Astrocyte (in vitro differentiated cells and primary cell): Measurements from ENCODE around the gene RAPGEF4. TPM values are rescaled to one million over a fixed set of nuclear protein-coding genes. Genes with fewer than 3 reads are reported as not detected.

Experiments
- DNase-seq: peaks from one replicate; pipeline ENCODE4 v3.0.0-alpha.2; 2010; ENCODE audit warnings: low read depth
- FAIRE-seq: peaks from 2 replicates; lab custom pipeline; 2011; peaks lifted over from hg19 to GRCh38; lab: Jason Lieb, UNC
- H2AFZ ChIP-seq: 2 replicates; pipeline ENCODE4 v1.6.0; 2012; ENCODE audit warnings: low read depth, low read length, inconsistent platforms
- H3K27ac ChIP-seq: 2 replicates; pipeline ENCODE4 v1.5.1; 2011; ENCODE audit warnings: low read depth, low read length, inconsistent platforms
- H3K27me3 ChIP-seq: 2 replicates; pipeline ENCODE4 v1.6.0; 2011; ENCODE audit warnings: low read length, inconsistent platforms; ENCODE audit not compliant: insufficient read depth
- H3K36me3 ChIP-seq: 2 replicates; pipeline ENCODE4 v1.5.1; 2011; ENCODE audit warnings: low read length, inconsistent platforms; ENCODE audit not compliant: insufficient read depth
- H3K4me1 ChIP-seq: 2 replicates; pipeline ENCODE4 v1.5.1; 2011; ENCODE audit warnings: low read length, inconsistent platforms; ENCODE audit not compliant: insufficient read depth
- H3K4me2 ChIP-seq: 2 replicates; pipeline ENCODE4 v1.6.0; 2012; ENCODE audit warnings: low read length, inconsistent platforms
- H3K4me3 ChIP-seq: 2 replicates; pipeline ENCODE4 v1.5.1; 2011; ENCODE audit warnings: low read depth, mild to moderate bottlenecking, low read length, inconsistent platforms; ENCODE audit not compliant: insufficient read depth
- H3K79me2 ChIP-seq: 2 replicates; pipeline ENCODE4 v1.6.0; 2012; ENCODE audit warnings: mild to moderate bottlenecking, low read length, inconsistent platforms; ENCODE audit not compliant: insufficient read depth
- H3K9ac ChIP-seq: 2 replicates; pipeline ENCODE4 v1.6.0; 2012; ENCODE audit warnings: mild to moderate bottlenecking, low read length, inconsistent platforms
- H3K9me3 ChIP-seq: 2 replicates; pipeline ENCODE4 v1.5.1; 2012; ENCODE audit warnings: low read depth, mild to moderate bottlenecking, low read length, inconsistent platforms; ENCODE audit not compliant: insufficient read depth
- H4K20me1 ChIP-seq: 2 replicates; pipeline ENCODE4 v1.6.0; 2012; ENCODE audit warnings: low read length, inconsistent platforms; ENCODE audit not compliant: insufficient read depth
- H3K27ac Mint-ChIP-seq: one replicate; pipeline ENCODE4 v1.8.0; 2021; ENCODE audit warnings: mild to moderate bottlenecking, mixed read lengths; ENCODE audit not compliant: unreplicated experiment
- H3K27me3 Mint-ChIP-seq: one replicate; pipeline ENCODE4 v1.8.0; 2021; ENCODE audit warnings: low read depth, mixed read lengths; ENCODE audit not compliant: unreplicated experiment
- H3K36me3 Mint-ChIP-seq: one replicate; pipeline ENCODE4 v1.8.0; 2021; ENCODE audit warnings: low read depth, mixed read lengths; ENCODE audit not compliant: unreplicated experiment
- H3K4me1 Mint-ChIP-seq: one replicate; pipeline ENCODE4 v1.8.0; 2021; ENCODE audit warnings: low read depth, mixed read lengths; ENCODE audit not compliant: unreplicated experiment
- H3K4me3 Mint-ChIP-seq: one replicate; pipeline ENCODE4 v1.8.0; 2021; ENCODE audit warnings: mild to moderate bottlenecking, moderate library complexity, mixed read lengths; ENCODE audit not compliant: unreplicated experiment
- H3K9me3 Mint-ChIP-seq: one replicate; pipeline ENCODE4 v1.8.0; 2021; ENCODE audit warnings: mild to moderate bottlenecking, mixed read lengths; ENCODE audit not compliant: unreplicated experiment
- CTCF ChIP-seq: IDR thresholded peaks from 2 replicates; pipeline ENCODE4 v1.5.1; 2011; ENCODE audit warnings: low read depth, mild to moderate bottlenecking, inconsistent platforms, low read length, moderate library complexity; ENCODE audit not compliant: insufficient read depth
- EZH2 ChIP-seq: IDR thresholded peaks from 2 replicates; pipeline ENCODE4 v1.6.1; 2012; ENCODE audit warnings: mild to moderate bottlenecking, low read length, inconsistent platforms; ENCODE audit not compliant: insufficient read depth
- total RNA-seq: library from RNA; stranded (reverse); gene quantifications from 2 replicates; pipeline ENCODE4 v1.2.1, GENCODE V29; 2021

RAPGEF4 gene
- total RNA-seq, 1 donor from 2014 or later = 1.1 TPM

GRCh38 chr2:172829229-172829628 is 93.6 kb downstream of the RAPGEF4 start:
- Mint-ChIP-seq H3K27me3 (no peaks in the 10 kb centered on the region), H3K36me3 (peaks cover 1% of the 10 kb centered on the region), H3K4me3 (no peak overlapping the region), H3K27ac (peak overlapping the region; percentile 82), H3K9me3 (peaks cover 2% of the 10 kb centered on the region), H3K4me1 (peaks cover 13% of the 10 kb centered on the region)
- no peaks in the 10 kb centered on the region for H3K36me3 ChIP-seq
- no peaks in the 10 kb centered on the region for H3K27me3 ChIP-seq
- TF ChIP-seq CTCF (no peak), EZH2 (no peak)
- H3K4me2 ChIP-seq = peak overlapping the region; percentile 6
- DNase-seq = peak; percentile 94
- H3K4me3 ChIP-seq = no peak overlapping the region
- H3K79me2 ChIP-seq = no peaks in the 10 kb centered on the region
- no peak overlapping the region for H2AFZ ChIP-seq
- H3K9me3 ChIP-seq = no peaks in the 10 kb centered on the region
- H4K20me1 ChIP-seq = no peaks in the 10 kb centered on the region
- peak; percentile 91 for FAIRE-seq
- H3K27ac ChIP-seq = peak overlapping the region; percentile 22
- no peak overlapping the region for H3K9ac ChIP-seq
- peaks cover 7% of the 10 kb centered on the region for H3K4me1 ChIP-seq

GRCh38 chr2:172830482-172830881 is 94.8 kb downstream of the RAPGEF4 start:
- no peak overlapping the region for H3K27ac Mint-ChIP-seq
- Histone ChIP-seq H3K9me3 (no peaks in the 10 kb centered on the region), H3K9ac (no peak overlapping the region), H3K36me3 (no peaks in the 10 kb centered on the region), H4K20me1 (no peaks in the 10 kb centered on the region), H3K4me2 (no peak overlapping the region), H3K27ac (no peak overlapping the region), H3K4me1 (peaks cover 7% of the 10 kb centered on the region), H3K79me2 (no peaks in the 10 kb centered on the region), H3K27me3 (no peaks in the 10 kb centered on the region), H3K4me3 (no peak overlapping the region), H2AFZ (no peak overlapping the region)
- H3K4me1 Mint-ChIP-seq = peaks cover 8% of the 10 kb centered on the region
- H3K36me3 Mint-ChIP-seq = peaks cover 1% of the 10 kb centered on the region
- DNase-seq (no peak), FAIRE-seq (peak; percentile 43)
- no peaks in the 10 kb centered on the region for H3K27me3 Mint-ChIP-seq
- no peak overlapping the region for H3K4me3 Mint-ChIP-seq
- no peak for TF ChIP-seq EZH2
- TF ChIP-seq CTCF = no peak
- H3K9me3 Mint-ChIP-seq = peaks cover 2% of the 10 kb centered on the region

GRCh38 chr2:172833898-172834297 is 98.3 kb downstream of the RAPGEF4 start:
- DNase-seq (peak; percentile 74), FAIRE-seq (no peak)
- Mint-ChIP-seq H3K4me3 (no peak overlapping the region), H3K4me1 (peaks cover 15% of the 10 kb centered on the region), H3K27ac (peak overlapping the region; percentile 38), H3K36me3 (no peaks in the 10 kb centered on the region), H3K27me3 (no peaks in the 10 kb centered on the region), H3K9me3 (no peaks in the 10 kb centered on the region)
- TF ChIP-seq CTCF = no peak
- TF ChIP-seq EZH2 = no peak
- Histone ChIP-seq H3K9me3 (no peaks in the 10 kb centered on the region), H4K20me1 (no peaks in the 10 kb centered on the region), H3K9ac (no peak overlapping the region), H3K27ac (no peak overlapping the region), H3K27me3 (no peaks in the 10 kb centered on the region), H3K79me2 (no peaks in the 10 kb centered on the region), H2AFZ (no peak overlapping the region), H3K36me3 (no peaks in the 10 kb centered on the region), H3K4me2 (peak overlapping the region; percentile 2), H3K4me3 (no peak overlapping the region), H3K4me1 (peaks cover 14% of the 10 kb centered on the region)
